Suppressor macrophage treated with lipopolysaccharide for 1 hour (primary cell): ENCODE results near the gene STPG2.
"Not testable (repeated sequence)": the region's sequence is repeated elsewhere in the genome, so short reads cannot be mapped to it uniquely, and the experiment has no call there.

Experiments used
- DNase-seq, 3 donors: peaks; one replicate each; pipeline ENCODE4 v3.0.0-alpha.2; 2020 to 2022

Gene STPG2

DNA sequence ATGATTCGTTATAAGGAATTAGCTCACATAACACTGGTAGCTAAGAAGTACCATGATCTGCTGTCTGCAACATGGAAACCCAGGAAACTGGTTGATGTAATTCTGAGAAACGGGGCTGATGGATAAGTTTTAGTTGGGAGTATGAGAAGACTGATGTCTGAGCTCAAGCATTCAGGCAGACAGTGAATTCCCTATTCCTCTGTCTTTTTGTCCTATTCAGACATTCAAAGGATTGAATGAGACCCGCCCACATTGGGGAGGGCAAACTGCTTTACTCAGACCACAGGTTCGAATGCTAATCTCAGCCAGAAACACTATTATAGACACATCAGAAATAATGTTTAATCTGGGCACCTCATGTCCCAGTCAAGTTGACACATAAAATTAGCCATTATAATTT, 515.5 kb downstream of the STPG2 start:
- no peak for DNase-seq

DNA sequence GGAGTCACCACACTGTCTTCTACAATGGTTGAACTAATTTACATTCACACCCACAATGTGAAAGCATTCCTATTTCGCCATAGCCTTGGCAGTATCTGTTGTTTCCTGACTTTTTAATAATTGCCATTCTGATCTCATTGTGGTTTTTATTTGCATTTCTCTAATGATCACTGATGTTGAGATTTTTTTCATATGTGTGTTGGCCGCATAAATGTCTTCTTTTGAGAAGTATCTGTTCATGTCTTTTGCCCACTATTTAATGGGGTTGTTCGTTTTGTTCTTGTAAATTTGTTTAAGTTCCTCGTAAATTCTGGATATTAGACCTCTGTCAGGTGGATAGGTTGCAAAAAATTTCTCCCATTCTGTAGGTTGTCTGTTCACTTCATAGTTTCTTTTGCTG, 519.1 kb downstream of the STPG2 start:
- DNase-seq = no peak

DNA sequence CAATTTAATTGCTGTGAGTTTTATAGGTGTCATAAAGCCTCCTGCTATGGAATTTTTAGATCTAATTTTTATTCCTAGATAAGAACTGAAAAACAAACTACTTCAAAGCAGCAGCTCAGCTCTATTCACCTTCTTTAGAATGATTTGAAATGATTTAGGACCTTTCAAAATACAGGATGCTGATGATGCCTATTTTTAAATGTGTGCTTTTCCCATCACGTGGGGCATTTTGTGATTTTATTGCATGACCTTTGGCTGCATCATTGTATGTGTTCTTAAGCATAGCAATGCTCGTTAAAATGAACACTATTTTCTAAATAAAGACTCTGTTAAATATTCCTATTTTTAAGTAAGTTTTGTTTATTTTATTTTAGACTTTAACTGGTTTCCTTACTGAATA, 537.3 kb downstream of the STPG2 start:
- no peak for DNase-seq

DNA sequence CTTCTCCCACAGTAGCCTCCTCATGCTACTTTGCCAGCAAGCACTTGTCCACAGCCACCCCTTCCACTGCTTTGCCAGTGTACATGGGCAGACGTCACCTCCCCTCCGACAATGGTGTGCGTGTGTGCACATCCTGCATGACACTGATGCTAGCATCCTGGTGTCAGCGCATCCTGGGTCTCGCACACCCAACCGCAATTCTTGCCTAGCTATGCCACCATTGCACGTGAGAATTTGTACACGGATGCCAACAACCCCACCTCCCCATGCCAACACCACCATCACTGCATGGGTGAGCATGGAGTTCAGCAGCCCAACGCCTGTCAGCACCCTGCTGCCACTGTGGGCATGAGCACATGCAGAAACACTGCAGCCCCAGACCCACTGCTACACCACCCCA, 550.0 kb downstream of the STPG2 start:
- DNase-seq = no peak

DNA sequence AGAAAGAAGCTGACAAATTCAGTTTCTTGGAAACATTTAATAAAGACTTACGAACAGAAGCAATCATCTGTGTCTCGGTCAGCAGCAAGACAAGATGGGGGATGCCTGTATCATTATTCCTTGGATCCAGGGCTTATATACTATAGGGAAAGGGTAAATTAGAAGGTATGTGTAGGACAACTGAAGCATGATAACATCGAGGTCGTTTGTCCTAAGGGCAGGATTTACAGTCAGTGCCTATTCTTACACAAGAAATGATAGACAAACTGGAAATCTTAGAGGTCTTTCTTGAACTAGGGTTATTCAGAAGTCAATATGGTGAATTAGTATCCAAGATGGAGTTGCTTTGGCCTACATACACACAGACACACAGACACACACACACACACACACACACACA, 553.0 kb downstream of the STPG2 start:
- DNase-seq = no peak

DNA sequence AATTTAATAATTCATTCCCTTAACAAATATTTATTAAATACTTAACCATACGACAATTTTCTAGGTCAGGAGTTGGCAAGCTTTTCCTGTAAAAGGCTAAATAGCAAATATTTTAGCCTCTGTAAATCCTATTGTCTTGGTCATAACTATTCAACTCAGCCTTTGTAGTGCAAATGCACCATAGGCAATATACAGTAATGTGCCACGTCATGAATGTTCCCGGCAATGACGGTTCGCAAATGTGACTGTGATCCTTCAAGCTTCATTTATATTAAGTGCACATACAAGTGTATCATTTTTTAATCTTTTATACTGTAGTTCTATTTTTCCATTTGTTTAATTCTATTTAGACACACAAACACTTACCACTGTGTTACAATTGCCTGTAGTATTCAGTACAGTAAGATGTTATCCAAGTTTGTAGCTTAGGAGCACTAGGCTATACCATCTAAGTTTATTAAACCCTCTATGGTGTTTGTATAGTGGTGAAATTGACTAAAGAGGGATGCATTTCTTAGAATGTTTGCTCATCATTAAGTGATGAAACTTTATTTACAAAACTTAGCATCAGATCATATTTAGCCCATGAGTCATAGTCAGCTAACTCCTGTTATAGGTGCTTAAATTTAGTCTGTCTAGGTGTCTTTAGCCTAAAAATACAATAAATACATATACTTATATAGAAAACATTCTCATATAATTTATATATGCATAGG, 553.6 kb downstream of the STPG2 start:
- no peak for DNase-seq

DNA sequence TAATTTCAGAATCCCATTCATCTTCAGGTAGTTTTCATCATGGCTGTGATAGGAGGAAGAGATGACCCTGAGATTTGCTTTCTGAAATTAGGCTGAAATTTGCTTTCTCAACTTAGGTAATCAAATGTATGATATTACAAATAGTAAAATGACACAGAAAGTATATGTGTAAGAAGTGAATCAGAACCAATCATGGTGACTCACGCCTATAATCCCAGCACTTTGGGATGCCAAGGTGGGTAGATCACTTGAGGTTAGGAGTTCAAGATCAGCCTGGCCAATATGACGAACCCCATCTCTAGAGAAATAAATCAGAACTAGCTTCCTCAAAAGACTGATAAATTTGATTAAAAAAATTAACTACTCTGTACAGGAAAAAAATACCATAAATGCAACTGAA, 555.4 kb downstream of the STPG2 start:
- DNase-seq = no peak

DNA sequence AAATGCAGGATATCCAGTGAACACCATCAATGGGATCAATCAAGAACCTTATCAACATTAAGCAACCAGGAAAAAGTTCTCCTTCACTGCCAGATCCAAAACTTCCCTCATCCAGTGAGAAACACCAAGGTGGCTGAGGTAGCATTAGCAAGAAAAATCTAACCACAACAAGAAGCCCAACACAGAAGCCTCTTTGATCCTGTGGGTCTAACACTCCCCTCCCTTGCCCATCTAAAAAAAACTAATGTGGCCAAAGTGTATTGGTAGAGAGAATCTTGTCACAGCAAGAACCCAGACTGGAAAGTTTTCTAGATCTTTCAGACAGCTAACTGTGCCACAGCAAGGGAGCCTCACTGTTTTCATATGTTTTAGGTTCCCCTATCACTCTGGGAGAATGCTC, 558.0 kb downstream of the STPG2 start:
- DNase-seq = no peak

DNA sequence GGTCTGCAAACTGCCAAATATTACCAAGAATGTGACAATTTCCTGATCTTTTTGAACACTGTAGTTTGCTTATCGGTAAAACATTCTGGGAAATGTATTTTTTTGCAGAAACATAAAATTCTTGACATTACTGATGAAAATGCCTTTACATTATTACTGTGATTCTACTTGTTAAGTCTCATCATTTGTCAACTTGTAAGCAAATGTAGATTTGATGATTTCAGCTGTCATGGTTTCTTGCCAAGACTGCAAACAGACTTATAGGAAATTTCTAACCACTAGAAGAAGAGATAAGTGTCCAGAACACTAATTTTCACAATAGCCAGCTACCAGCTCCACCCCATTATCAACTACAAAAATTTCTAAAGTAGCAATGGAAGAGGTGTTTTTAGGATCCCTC, 560.4 kb downstream of the STPG2 start:
- no peak for DNase-seq

DNA sequence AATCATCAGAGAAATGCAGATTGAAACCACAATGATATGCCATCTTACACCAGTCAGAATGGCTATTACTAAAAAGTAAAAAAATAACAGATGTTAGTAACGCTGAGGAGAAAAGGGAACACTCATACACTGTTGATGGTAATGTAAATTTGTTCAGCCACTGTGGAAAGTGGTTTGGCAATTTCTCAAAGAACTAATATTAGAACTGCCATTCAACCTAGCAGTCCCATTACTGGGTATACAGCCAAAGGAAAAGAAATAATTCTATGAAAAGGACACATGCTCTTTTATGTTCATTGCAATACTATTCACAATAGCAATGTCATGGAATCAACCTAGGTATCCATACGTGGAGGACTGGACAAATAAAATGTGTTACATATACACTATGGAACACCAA, 566.3 kb downstream of the STPG2 start:
- no peak for DNase-seq

DNA sequence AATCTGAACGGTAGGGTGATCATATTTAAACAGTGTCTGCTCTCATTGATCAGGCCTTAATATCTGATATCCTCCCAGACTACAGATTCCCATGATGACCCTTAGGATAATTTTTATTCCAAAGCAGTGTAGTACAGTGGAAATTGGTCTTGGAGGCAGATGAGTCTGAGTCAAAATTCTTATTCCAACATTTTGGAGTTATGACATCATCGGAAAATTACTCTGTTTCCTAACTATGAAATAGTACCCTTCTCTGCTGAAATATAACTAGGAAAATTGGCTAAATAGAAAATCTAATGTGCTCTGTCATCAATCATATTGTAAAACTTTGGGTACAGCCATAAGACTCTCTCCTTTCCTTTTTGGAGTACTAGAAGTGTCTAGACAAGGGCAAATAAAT, 583.3 kb downstream of the STPG2 start:
- no peak for DNase-seq

DNA sequence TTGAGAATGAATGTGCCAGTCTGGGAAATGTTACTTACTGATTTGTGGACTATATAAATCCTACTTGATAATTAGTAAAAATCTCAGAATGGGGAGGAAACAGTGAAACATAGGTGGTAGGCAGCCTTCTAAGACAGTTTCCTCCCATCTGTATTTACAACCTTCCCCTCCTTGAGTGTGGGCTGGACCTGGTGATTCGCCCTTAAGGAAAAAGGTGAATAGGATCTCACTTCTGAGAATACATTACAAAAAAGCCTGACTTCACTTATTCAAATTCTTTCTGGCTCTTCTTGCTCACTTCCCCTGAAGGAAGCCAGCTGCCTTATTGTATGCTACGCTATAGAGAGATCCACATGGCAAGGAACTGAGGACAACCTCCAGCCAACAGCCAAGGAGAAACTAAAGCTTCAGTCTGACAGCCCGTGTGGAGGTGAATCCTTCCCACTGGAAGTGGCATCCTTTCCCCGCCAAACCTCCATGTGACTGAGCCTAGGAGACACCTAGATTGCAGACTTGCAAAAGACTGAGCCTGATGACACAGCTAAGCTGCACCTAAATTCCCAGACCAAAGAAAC, 585.0 kb downstream of the STPG2 start:
- no peak for DNase-seq

DNA sequence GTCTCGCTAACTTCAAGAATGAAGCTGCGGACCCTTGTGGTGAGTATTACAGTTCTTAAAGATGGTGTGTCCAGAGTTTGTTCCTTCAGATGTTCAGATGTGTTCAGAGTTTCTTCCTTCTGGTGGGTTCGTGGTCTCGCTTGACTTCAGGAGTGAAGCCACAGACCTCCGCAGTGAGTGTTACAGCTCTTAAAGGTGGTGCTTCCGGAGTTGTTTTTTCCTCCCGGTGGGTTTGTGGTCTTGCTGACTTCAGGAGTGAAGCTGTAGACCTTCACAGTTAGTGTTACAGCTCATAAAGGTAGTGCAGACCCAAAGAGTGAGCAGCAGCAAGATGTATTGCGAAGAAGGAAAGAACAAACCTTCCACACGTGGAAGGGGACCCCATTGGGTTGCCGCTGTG, 592.6 kb downstream of the STPG2 start:
- DNase-seq = not testable (repeated sequence)

DNA sequence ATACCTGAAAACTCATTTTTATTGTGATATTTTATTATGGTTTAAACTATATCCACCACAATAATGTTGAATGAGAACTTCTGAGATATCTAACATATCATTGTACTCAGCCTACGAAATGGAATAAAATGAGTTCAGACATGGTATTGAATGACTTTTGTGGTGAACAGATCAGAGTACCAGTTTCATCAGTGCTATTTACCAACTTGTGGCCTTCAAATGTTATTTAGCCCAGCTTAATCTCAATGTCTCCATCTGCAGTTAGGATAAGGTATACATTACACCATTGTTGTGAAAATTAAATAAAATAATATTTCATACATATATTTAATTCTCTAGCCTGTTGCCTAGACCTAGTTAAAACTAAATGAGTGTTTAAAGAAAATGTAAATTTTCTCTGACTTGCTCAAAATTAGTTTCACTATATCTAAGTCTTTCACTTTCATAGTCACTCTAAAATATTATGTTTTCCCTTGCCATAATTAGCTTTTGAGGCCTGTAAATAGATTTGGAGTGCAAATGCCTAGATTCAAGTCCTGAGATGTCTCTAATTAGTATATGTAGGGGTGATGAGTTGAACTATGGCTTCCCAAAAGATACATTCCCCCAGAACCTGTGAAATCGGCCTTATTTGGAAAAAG, 594.2 kb downstream of the STPG2 start:
- no peak for DNase-seq

DNA sequence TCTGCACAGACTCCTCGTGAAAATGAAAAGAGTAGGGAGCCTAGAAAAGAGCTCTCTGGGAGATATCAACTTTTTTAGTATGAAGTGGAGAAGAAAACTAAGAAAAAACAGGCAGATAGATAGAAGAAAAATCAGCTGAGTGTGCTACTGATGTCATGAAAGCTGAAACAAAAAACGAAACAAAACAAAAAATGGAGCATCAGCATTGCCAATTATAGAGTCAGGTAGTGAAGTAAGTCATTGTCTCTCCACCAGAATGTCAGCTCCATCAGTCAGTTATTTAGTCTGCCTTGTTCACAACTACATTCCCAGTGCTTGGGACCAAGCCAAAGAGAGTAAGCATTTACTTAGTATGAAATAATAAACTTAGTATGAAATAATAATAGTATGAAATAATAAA, 595.1 kb downstream of the STPG2 start:
- no peak for DNase-seq

DNA sequence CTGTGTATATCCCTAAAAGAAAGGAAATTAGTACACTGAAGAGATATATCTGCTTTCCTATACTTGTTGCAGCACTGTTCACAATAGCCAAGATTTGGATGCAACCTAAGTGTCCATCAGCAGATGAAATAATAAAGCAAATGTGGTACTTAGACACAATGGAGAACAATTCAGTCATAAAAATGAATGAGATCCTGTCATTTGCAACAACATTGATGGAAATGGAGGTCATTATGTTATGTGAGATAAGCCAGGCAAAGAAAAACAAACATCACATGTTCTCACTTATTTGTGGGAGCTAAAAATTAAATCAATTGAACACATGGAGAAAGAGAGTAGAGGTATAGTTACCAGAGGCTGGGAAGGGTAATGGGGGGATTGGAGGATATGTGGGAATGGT, 611.9 kb downstream of the STPG2 start:
- no peak for DNase-seq

DNA sequence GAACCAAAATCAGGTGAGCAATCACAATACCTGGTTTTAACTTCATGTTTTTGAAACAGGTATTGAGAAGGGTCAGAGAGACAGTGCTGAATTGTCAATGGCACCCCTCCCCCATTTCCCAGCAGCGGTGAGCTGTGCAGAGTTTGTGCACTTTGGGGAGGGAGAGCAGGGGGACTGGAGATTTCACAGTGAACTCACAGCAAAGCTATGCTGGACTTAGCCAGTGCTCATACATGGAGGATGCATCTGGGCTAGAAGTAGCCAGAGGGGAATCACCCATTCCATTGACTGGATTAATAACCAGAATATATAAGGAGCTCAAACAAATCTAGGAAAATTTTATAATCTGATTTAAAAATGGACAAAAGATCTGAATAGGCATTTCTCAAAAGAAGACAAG, 612.6 kb downstream of the STPG2 start:
- no peak for DNase-seq

DNA sequence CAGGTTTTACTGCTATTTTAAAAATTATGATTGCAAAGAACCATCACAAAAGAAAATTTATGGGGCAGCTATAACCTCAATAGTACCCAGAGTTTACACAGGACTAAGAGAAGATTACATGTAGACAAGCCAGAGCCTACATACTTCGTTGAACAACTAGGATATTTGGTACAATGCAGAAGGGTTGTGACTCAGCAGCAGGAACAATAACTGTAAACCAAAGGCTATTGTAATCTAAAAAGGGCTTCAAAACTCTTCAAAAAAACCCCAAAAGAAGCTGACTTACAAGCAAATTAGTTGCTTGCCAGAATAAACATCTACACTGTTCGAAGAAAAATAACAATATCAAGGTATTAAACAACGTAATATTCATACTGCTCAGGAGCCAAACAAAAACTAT, 618.0 kb downstream of the STPG2 start:
- DNase-seq = no peak

DNA sequence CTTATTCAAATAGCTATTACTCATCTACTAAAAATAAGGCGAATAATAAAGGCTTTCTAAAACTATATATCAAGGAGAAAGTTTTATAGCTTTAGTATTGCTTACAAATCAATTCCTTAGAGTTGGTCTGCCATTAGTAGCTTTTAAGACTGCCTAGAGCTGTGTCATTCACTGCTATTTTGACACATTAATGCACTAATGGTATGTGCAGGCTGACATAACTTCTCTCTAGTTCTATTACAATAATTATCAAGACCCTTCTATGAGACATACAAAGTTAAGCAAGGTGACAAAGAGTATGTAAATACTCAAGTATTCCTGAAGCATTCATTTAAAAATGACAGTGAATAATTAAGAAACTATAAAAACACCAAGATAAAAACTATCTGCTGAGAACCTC, 625.3 kb downstream of the STPG2 start:
- no peak for DNase-seq

DNA sequence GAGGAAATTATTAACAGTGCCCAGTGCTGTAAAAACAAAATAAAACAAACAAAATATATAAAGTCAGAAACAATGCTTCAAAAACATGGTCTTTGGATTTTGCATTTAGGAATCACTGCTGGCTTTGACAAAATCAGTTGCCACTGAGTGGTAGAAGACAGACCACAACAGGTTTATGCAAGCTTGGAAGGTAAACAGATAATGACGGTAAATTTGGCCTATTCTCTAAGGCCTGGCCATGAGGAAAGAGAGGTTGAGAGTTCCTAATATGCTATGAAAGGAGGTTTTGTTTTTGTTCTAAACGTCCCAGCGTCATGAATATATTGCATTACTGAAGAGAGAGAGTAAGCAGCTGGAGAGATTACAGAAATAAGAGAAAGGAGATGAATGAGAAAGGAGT, 629.4 kb downstream of the STPG2 start:
- no peak for DNase-seq
